ENCODE measurements around the gene UPK1B. TPM values are rescaled to one million over a fixed set of nuclear protein-coding genes. Genes with fewer than 3 reads are reported as not detected.

UPK1B gene
- total and polyA plus RNA-seq, 2 donors (not counting 3 experiments of a cell fraction or from before 2014, with no cell fraction given): not detected

DNA sequence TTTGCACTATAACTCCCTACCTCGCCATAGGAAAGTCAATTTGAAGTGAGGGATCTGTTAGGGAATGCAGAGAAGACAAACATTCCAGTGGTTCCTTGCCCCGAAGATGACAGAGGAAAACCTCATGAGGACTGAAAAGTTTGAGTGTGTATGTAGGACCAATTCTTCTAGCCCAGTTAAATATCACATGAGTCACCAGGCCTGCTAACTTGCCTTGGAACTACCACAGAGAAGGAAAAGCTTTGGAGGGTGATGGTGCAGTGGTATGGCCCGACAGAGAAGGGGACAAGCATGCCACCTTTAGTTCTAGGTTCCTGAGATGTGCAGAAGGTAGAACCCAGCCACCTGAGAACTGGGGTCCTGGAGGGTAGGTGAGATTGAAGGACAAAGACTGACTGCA, 2.6 kb upstream of the UPK1B start:
- peaks cover 6 to 11% of the 10 kb centered on the region in 2 experiments for H3K27me3 ChIP-seq (ENCODE audit: control insufficient read depth in 2 of 2, insufficient read depth in 2 of 2, low read length in 2 of 2)
- intact Hi-C loops (cut with micrococcal nuclease) (no loop called here), dilution Hi-C loops (cut with MboI; ENCODE audit: extremely low pct_ligation_motif_present, low sequenced_read_pairs) (no loop called here)
- H4K20me1 ChIP-seq (replicated peaks; ENCODE audit: control insufficient read depth, extremely low read depth, insufficient read depth, low read length): no peaks in the 10 kb centered on the region
- no peak overlapping the region for H3K4me2 ChIP-seq (ENCODE audit: insufficient read depth, low read length)
- no TSS peak for BruUV-seq (replicated peaks)
- no peaks in the 10 kb centered on the region for H3K9me3 ChIP-seq (replicated peaks; ENCODE audit: control insufficient read depth, insufficient read depth, low read length)
- DNase-seq (ENCODE audit: low read depth, low spot score): no peak
- no peaks in the 10 kb centered on the region for H3K36me3 ChIP-seq (ENCODE audit: control insufficient read depth in 2 of 2, extremely low read depth in 1 of 2, insufficient read depth in 2 of 2, low read length in 2 of 2)
- H2AFZ ChIP-seq (ENCODE audit: low read depth, low read length): no peak overlapping the region
- no peak overlapping the region for H3K27ac ChIP-seq (ENCODE audit: insufficient read depth, low read depth, low read length)
- no peaks in the 10 kb centered on the region for H3K79me2 ChIP-seq (ENCODE audit: control insufficient read depth, insufficient read depth, low read length)
- ChIA-PET CTCF (no interaction called here), POLR2A (no interaction called here)
- H3K4me1 ChIP-seq (ENCODE audit: control insufficient read depth, extremely low read depth, insufficient read depth, low read length): no peaks in the 10 kb centered on the region
- no peak overlapping the region for H3K9ac ChIP-seq (replicated peaks; ENCODE audit: extremely low read depth, insufficient read depth, low read length)
- H3K4me3 ChIP-seq (replicated peaks in 1 of 3; ENCODE audit: insufficient read depth in 1 of 3, low read depth in 1 of 3, low read length in 3 of 3): no peak overlapping the region
- FAIRE-seq: no peak
- no peaks in the 10 kb centered on the region for H3K9me1 ChIP-seq (replicated peaks; ENCODE audit: control insufficient read depth, extremely low read depth, insufficient read depth, low read length)
- no peak for TF ChIP-seq CTCF (IDR thresholded peaks at IDR 0.05; ENCODE audit: extremely low read depth in 1 of 2, insufficient read depth in 1 of 2, low read depth in 1 of 2, low read length in 2 of 2)
- TF ChIP-seq JUN (IDR thresholded peaks at IDR 0.05; ENCODE audit: borderline replicate concordance, insufficient read depth, insufficient read length, low read depth): no peak
- no peak for TF ChIP-seq MAX (IDR thresholded peaks at IDR 0.05; ENCODE audit: insufficient read depth, insufficient read length)
- no peak for TF ChIP-seq POLR2A (IDR thresholded peaks at IDR 0.05; ENCODE audit: low read depth, low read length)
- no peak for TF ChIP-seq MYC (IDR thresholded peaks at IDR 0.05; ENCODE audit: low read depth, low read length)
- TF ChIP-seq GATA2 (IDR thresholded peaks at IDR 0.05; ENCODE audit: insufficient read depth, insufficient read length, low read depth, low read length): no peak
- TF ChIP-seq POLR2AphosphoS5 (IDR thresholded peaks at IDR 0.05; ENCODE audit: insufficient read depth, low read depth, low read length): no peak
- TF ChIP-seq EZH2 (IDR thresholded peaks at IDR 0.05; ENCODE audit: borderline replicate concordance, low read depth, low read length, severe bottlenecking): no peak
- no peak for TF ChIP-seq FOS (IDR thresholded peaks at IDR 0.05; ENCODE audit: borderline replicate concordance, insufficient read depth, low read length)
